ENCODE data around the gene RNF112. TPM values are rescaled to one million over a fixed set of nuclear protein-coding genes. Genes with fewer than 3 reads are reported as not detected.

RNF112 gene
- total RNA-seq, 1 experiment from 2014 or later, result 0.10 TPM

- H3K9me3 ChIP-seq (ENCODE audit: control insufficient read depth, insufficient read depth, low read depth, low read length), result no peaks in the 10 kb centered on the region
- no peak for DNase-seq (ENCODE audit: low read depth, low spot score)
- no peaks in the 10 kb centered on the region for H3K27me3 ChIP-seq (ENCODE audit: control insufficient read depth, insufficient read depth, low read length)
- in situ Hi-C loops (cut with HindIII; ENCODE audit: low pct_unique_long_range_greater_than_20kb, low sequenced_read_pairs) (no loop called here), intact Hi-C loops (cut with micrococcal nuclease; ENCODE audit: unreplicated experiment) (no loop called here)
- BruUV-seq (replicated peaks), result no TSS peak
- H3K27ac ChIP-seq (ENCODE audit: low read length), result no peak overlapping the region
- H3K36me3 ChIP-seq (ENCODE audit: control insufficient read depth, insufficient read depth, low read length), result no peaks in the 10 kb centered on the region; the same call in 1 of the 2 replicates
- POLR2A ChIA-PET, result no interaction called here
- no peak for TF ChIP-seq TCF7L2 (IDR thresholded peaks at IDR 0.05; ENCODE audit: low read depth, low read length)
- no peak for TF ChIP-seq REST (IDR thresholded peaks at IDR 0.05; ENCODE audit: insufficient read depth in 1 of 2, low read depth in 2 of 2, low read length in 1 of 2)
- TF ChIP-seq POLR2AphosphoS5 (IDR thresholded peaks at IDR 0.05; ENCODE audit: low read depth, low read length), result no peak
- no peak for TF ChIP-seq CTCF (IDR thresholded peaks at IDR 0.05)
- no peak for TF ChIP-seq SIN3A (IDR thresholded peaks at IDR 0.05; ENCODE audit: borderline replicate concordance, insufficient read depth, low read depth, low read length)
- CTCF ChIA-PET, result no interaction called here
- ATAC-seq, result no peak
- no peak overlapping the region for H3K4me3 ChIP-seq (ENCODE audit: low read depth in 2 of 2, low read length in 2 of 2)
- peaks cover 5% of the 10 kb centered on the region for H3K4me1 ChIP-seq (ENCODE audit: control insufficient read depth, insufficient read depth, low read length)
These were observed 45.0 kb upstream of the RNF112 start for GRCh38 chr17:19365833-19366636.

DNA sequence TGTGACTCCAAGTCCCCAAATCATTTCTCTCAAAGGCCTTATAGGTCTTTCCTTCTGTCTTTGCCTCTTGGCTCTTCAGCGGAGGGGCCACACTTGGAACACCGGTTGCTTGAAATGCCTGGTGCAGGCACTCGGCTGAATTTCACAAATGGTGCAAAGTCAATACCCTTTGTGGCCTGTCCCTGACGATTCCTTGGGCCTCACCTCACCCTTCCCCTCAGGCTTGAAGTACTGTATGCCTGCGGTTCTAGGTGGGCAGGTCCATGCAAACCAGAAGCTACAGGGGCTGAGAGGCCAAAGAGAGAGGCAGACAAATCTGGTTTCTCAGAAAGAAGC is 44.4 kb upstream of the RNF112 start:
- POLR2A ChIA-PET, result no interaction called here
- Histone ChIP-seq H3K27me3 (ENCODE audit: control insufficient read depth, insufficient read depth, low read length) (no peaks in the 10 kb centered on the region), H3K36me3 (ENCODE audit: control insufficient read depth, insufficient read depth, low read length) (no peaks in the 10 kb centered on the region; the same call in 1 of the 2 replicates), H3K4me1 (ENCODE audit: control insufficient read depth, insufficient read depth, low read length) (peaks cover 2% of the 10 kb centered on the region; the same call in 1 of the 2 replicates), H3K27ac (ENCODE audit: low read length) (no peak overlapping the region), H3K9me3 (ENCODE audit: control insufficient read depth, insufficient read depth, low read depth, low read length) (no peaks in the 10 kb centered on the region), H3K4me3 (ENCODE audit: low read depth in 2 of 2, low read length in 2 of 2) (no peak overlapping the region)
- TF ChIP-seq TCF7L2 (IDR thresholded peaks at IDR 0.05; ENCODE audit: low read depth, low read length) (no peak), SIN3A (IDR thresholded peaks at IDR 0.05; ENCODE audit: borderline replicate concordance, insufficient read depth, low read depth, low read length) (no peak), CTCF (IDR thresholded peaks at IDR 0.05) (no peak), REST (IDR thresholded peaks at IDR 0.05; ENCODE audit: insufficient read depth in 1 of 2, low read depth in 2 of 2, low read length in 1 of 2) (no peak), POLR2AphosphoS5 (IDR thresholded peaks at IDR 0.05; ENCODE audit: low read depth, low read length) (no peak)
- intact Hi-C loops (cut with micrococcal nuclease; ENCODE audit: unreplicated experiment), result no loop called here
- in situ Hi-C loops (cut with HindIII; ENCODE audit: low pct_unique_long_range_greater_than_20kb, low sequenced_read_pairs), result no loop called here
- CTCF ChIA-PET, result no interaction called here
- no TSS peak for BruUV-seq (replicated peaks)
- DNase-seq (ENCODE audit: low read depth, low spot score) (no peak), ATAC-seq (no peak)
